Left lung (tissue), 10 donors: Measurements from ENCODE around the gene CADM4. TPM values are rescaled to one million over a fixed set of nuclear protein-coding genes. Genes with fewer than 3 reads are reported as not detected.
A peak's percentile ranks its signal among the peaks of the same experiment; 100 is the strongest.

ENCODE experiments used
- ATAC-seq: fragments of 200-7000 bp; cut with Tn5 transposase; one replicate; pipeline ENCODE4 v1.9.1; 2020; ENCODE audit warnings: moderate library complexity
- DNase-seq, 4 donors: peaks; one replicate each; pipeline ENCODE4 v3.0.0-alpha.2; 2013 to 2020
- H3K27ac ChIP-seq, 2 donors: fragments of 200-600 bp; sonication (generic) in 1 of 2; one replicate each; pipeline versions ENCODE4 v1.5.0 to v1.8.0; 2020 to 2021
- H3K27me3 ChIP-seq, 2 donors: fragments of 200-600 bp; sonication (generic) in 1 of 2; one replicate each; pipeline versions ENCODE4 v1.5.0 to v1.8.0; 2020 to 2021
- H3K36me3 ChIP-seq, 2 donors: fragments of 200-600 bp; sonication (generic) in 1 of 2; one replicate each; pipeline versions ENCODE4 v1.5.0 to v1.8.0; 2020 to 2021
- H3K4me1 ChIP-seq, 2 donors: fragments of 200-600 bp; one replicate each; pipeline ENCODE4 v1.8.0; 2021
- H3K4me3 ChIP-seq, 2 donors: fragments of 200-600 bp; sonication (generic) in 1 of 2; one replicate each; pipeline versions ENCODE4 v1.5.0 to v1.8.0; 2020 to 2021; ENCODE audit warnings: mild to moderate bottlenecking in 1 of 2
- H3K9me3 ChIP-seq, 2 donors: fragments of 200-600 bp; sonication (generic) in 1 of 2; one replicate each; pipeline versions ENCODE4 v1.5.0 to v1.8.0; 2020 to 2021
- CTCF ChIP-seq, 2 donors: fragments of 200-600 bp; sonication (generic) in 1 of 2; IDR thresholded peaks; one replicate each; pipeline versions ENCODE4 v1.5.0 to v1.8.0; 2021; ENCODE audit warnings: antibody characterized with exemption in 2 of 2
- intact Hi-C, 2 donors: fragments of 100-400 bp; cut with DNase I; formaldehyde crosslinking; loops; one replicate each; pipeline versions ENCODE4 v1.11.2 to v1.14.2; 2022
- polyA plus RNA-seq, 6 donors: library from polyadenylated mRNA; unstranded; fragments of 120-200 nt; gene quantifications; one replicate each; pipeline ENCODE4 v1.2.1, GENCODE V29; 2013; ENCODE audit not compliant: insufficient read length in 6 of 6
- total RNA-seq, 2 donors: library from RNA; stranded (reverse); fragmentation: NEBNext Ultra II Directional; extraction: Animal tissue kit (Norgen Biotek cat#: 25700); gene quantifications; one replicate each; pipeline ENCODE4 v1.2.1, GENCODE V29; 2021
- donor health status: DM: no; HTN: yes; CAD: no.
- donor health status: DM: no; HTN: no; CAD: no.

The CADM4 gene
- total and polyA plus RNA-seq, 8 donors: 4.7 to 24.0 (median 19.6) TPM

- H3K27me3 ChIP-seq: no peaks in the 10 kb centered on the region
- peaks cover 8 to 65% of the 10 kb centered on the region in 2 donors for H3K4me1 ChIP-seq
- ATAC-seq (no peak), DNase-seq (no peak)
- H3K4me3 ChIP-seq: no peak overlapping the region
- peaks cover 0 to 6% of the 10 kb centered on the region in 2 donors for H3K36me3 ChIP-seq
- intact Hi-C loops: loop anchor here in 1 of 2 donors (10.0 kb wide), 1 partner anchor 63 kb away; no protein-coding TSS in a partner anchor
- peak overlapping the region in 1 of 2 donors; percentile 97 for H3K27ac ChIP-seq
- no peaks in the 10 kb centered on the region for H3K9me3 ChIP-seq
- TF ChIP-seq CTCF (IDR thresholded peaks at IDR 0.05): no peak
Measured at GRCh38 chr19:43672061-43672679, 32.5 kb upstream of the CADM4 start.

- Histone ChIP-seq H3K9me3 (no peaks in the 10 kb centered on the region), H3K36me3 (peaks cover 0 to 42% of the 10 kb centered on the region in 2 donors), H3K4me1 (peaks cover 8 to 74% of the 10 kb centered on the region in 2 donors), H3K4me3 (peak overlapping the region; percentile 52 to 78), H3K27ac (peak overlapping the region; percentile 94 to 95), H3K27me3 (no peaks in the 10 kb centered on the region)
- DNase-seq (peak; percentile 92 to 99 (median 98)), ATAC-seq (peak; percentile 88)
- TF ChIP-seq CTCF (IDR thresholded peaks at IDR 0.05): no peak
- intact Hi-C loops: no loop called here
Measured at GRCh38 chr19:43668406-43669109, 28.9 kb upstream of the CADM4 start.

- Histone ChIP-seq H3K27me3 (no peaks in the 10 kb centered on the region), H3K27ac (peak overlapping the region; percentile 48 to 94), H3K4me3 (peak overlapping the region; percentile 22 to 78), H3K36me3 (peaks cover 0 to 47% of the 10 kb centered on the region in 2 donors), H3K4me1 (peaks cover 8 to 72% of the 10 kb centered on the region in 2 donors), H3K9me3 (no peaks in the 10 kb centered on the region)
- DNase-seq (peak in 3 of 4 donors; percentile 27 to 80 (median 43)), ATAC-seq (no peak)
- intact Hi-C loops: no loop called here
- no peak for TF ChIP-seq CTCF (IDR thresholded peaks at IDR 0.05)
Measured at GRCh38 chr19:43667876-43668405, 28.3 kb upstream of the CADM4 start.

GRCh38 chr19:43667126-43667875 lies 27.7 kb upstream of the CADM4 start:
- H3K27ac ChIP-seq: peak overlapping the region in 1 of 2 donors; percentile 94
- intact Hi-C loops: no loop called here
- H3K36me3 ChIP-seq: peaks cover 0 to 54% of the 10 kb centered on the region in 2 donors
- H3K4me1 ChIP-seq: peaks cover 8 to 66% of the 10 kb centered on the region in 2 donors
- DNase-seq (peak in 2 of 4 donors; percentile 52 to 78), ATAC-seq (no peak)
- no peaks in the 10 kb centered on the region for H3K27me3 ChIP-seq
- no peaks in the 10 kb centered on the region for H3K9me3 ChIP-seq
- peak overlapping the region; percentile 22 to 78 for H3K4me3 ChIP-seq
- TF ChIP-seq CTCF (IDR thresholded peaks at IDR 0.05): no peak
